GM19025 (cell line): Measurements from ENCODE around the gene ABTB2.
A peak's percentile ranks its signal among the peaks of the same experiment; 100 is the strongest.

Source experiments
- ATAC-seq: cut with Tn5 transposase; IDR thresholded peaks from one replicate; pipeline ENCODE4 v1.9.1; 2021; ENCODE audit warnings: mild to moderate bottlenecking, low read depth, moderate library complexity; ENCODE audit not compliant: unreplicated experiment

Gene ABTB2

GRCh38 chr11:34180040-34180813, 177.6 kb downstream of the ABTB2 start:
- ATAC-seq, result no peak

- no peak for ATAC-seq
Observed at GRCh38 chr11:34179026-34179675, 178.7 kb downstream of the ABTB2 start.

- no peak for ATAC-seq
Observed at GRCh38 chr11:34178209-34178821, 179.5 kb downstream of the ABTB2 start.

- no peak for ATAC-seq
Observed at GRCh38 chr11:34176751-34177209, 181.0 kb downstream of the ABTB2 start.

GRCh38 chr11:34175284-34176019, 182.4 kb downstream of the ABTB2 start:
- no peak for ATAC-seq

- ATAC-seq, result peak; percentile 91
Observed at GRCh38 chr11:34174412-34175041, 183.3 kb downstream of the ABTB2 start.

- ATAC-seq, result no peak
Observed at GRCh38 chr11:34173050-34173449, 184.8 kb downstream of the ABTB2 start.

GRCh38 chr11:34169686-34170085, 188.1 kb downstream of the ABTB2 start:
- no peak for ATAC-seq

- ATAC-seq, result no peak
Observed at GRCh38 chr11:34168642-34169420, 189.0 kb downstream of the ABTB2 start.

GRCh38 chr11:34167961-34168360, 189.8 kb downstream of the ABTB2 start:
- no peak for ATAC-seq

GRCh38 chr11:34166806-34167740, 190.7 kb downstream of the ABTB2 start:
- no peak for ATAC-seq

- ATAC-seq, result no peak
Observed at GRCh38 chr11:34165786-34166555, 191.8 kb downstream of the ABTB2 start.

GRCh38 chr11:34165121-34165520, 192.7 kb downstream of the ABTB2 start:
- ATAC-seq, result no peak

- no peak for ATAC-seq
Observed at GRCh38 chr11:34162856-34163255, 195.0 kb downstream of the ABTB2 start.

GRCh38 chr11:34162493-34162820, 195.4 kb downstream of the ABTB2 start:
- no peak for ATAC-seq

- ATAC-seq, result no peak
Observed at GRCh38 chr11:34161812-34162492, 195.9 kb downstream of the ABTB2 start.

GRCh38 chr11:34161361-34161760, 196.4 kb downstream of the ABTB2 start:
- no peak for ATAC-seq
